ENCODE results near the gene C19orf33.

GRCh38 chr19:38290631-38291147, 13.4 kb upstream of the C19orf33 start:
- TF ChIP-seq CTCF (conservative IDR thresholded peaks at IDR 0.05; ENCODE audit: low read length) (no peak), EZH2phosphoT487 (IDR thresholded peaks at IDR 0.05; ENCODE audit: borderline replicate concordance, low read depth, low read length) (no peak)
